HG03571 (cell line): ENCODE measurements around the gene CENPW.

ENCODE experiments used
- ATAC-seq: cut with Tn5 transposase; IDR thresholded peaks from one replicate; pipeline ENCODE4 v1.9.1; 2021; ENCODE audit not compliant: unreplicated experiment

CENPW gene

DNA sequence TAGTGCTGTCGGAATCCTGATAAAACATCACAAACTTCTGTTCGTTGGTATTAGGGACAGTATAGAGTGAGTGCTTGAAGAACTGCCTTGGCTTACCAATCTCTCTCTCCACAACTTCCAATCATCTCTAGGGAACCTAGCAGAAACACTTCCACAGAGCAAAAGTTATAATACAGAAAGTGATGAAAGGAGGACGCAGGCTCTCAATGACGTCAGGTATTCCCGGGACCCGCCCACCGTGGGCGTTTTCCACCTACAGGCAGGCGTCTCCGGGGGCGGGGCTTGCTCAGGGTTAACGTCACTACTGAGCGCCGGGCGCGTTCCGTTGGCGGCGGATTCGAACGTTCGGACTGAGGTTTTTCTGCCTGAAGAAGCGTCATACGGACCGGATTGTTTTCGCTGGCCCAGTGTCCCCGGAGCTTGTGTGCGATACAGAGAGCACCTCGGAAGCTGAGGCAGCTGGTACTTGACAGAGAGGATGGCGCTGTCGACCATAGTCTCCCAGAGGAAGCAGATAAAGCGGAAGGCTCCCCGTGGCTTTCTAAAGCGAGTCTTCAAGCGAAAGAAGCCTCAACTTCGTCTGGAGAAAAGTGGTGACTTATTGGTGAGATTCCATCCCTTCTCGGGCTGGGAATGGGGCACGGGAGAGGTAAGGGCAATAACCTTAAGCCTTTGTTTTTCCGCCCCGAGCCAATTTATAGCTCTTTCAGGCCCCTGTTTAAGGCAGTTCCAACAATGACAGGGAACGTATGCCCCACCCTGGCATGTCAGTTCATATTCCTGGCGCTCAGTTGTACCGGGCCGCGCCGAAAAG lies at the start of gene CENPW:
Gene CENPW (plus strand): TSS at position 320 of the 814 bp plus-strand sequence. CDS start 159 bp downstream, at position 479.
- ATAC-seq: peak; percentile 96

DNA sequence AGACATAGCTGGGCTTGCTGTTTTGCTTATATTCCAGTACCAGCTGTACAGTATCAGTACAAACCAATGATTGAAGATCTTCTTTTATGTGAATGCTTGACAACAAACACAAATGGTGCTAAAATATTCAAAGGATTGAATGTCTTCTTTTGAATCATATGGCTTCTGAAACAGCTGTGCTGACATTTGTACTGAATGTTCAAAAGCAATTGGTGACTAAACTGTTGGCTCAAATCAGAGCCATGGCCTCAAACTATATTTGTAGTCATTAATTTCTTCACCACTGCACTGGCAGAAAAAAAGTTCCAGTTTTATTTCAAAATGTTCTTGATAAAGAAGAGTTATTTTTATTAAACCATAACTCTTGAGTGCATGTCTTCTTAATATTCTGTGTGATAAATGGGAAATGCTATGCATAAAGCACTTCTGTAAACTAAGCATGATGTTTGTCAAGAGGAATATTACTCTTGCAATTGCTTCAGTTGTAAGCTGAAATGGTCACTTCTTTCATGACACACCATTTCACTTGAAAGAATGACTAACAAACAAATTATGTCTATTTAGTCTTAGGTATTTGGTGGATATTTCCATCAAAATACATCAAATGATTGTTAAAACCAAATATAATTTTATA lies 45.9 kb upstream of the CENPW start:
- no peak for ATAC-seq

DNA sequence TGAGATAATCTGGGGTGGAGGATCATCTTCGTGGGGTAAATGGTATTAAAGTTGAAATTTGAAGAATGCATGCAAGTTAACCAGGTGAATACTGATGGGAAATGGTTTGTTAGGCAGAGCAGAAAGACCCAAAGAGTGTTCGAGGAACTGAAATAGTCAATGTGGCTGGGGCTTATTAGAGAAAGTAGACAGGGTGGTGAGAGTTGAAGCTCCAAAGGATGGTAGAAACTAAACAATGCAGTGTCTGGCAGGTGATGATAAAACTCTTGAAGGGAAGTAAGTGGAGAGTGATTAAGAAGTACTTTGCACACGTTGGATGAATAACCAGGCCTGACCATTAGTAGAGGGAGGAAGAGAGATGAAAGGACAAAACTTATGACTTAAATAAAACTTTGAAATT lies 39.8 kb upstream of the CENPW start:
- no peak for ATAC-seq

DNA sequence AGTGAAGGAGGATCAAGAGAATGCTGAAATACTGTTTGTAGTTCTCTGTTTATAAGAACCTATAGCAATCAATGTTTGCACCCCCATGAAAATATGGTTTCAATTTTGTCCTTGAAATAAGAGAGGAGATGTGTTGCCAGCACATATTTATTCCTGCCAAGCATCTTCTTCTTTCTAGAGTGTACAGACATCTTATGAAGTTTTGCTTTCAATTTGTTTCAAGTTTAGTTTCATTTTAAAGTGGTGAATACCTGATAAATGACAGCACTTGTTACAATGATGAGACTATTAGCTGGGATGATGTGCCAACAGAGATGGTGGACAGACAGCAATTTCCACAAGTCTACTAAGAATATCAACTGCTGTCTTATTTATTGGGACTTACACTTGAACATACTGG lies 39.2 kb upstream of the CENPW start:
- ATAC-seq: peak; percentile 69

DNA sequence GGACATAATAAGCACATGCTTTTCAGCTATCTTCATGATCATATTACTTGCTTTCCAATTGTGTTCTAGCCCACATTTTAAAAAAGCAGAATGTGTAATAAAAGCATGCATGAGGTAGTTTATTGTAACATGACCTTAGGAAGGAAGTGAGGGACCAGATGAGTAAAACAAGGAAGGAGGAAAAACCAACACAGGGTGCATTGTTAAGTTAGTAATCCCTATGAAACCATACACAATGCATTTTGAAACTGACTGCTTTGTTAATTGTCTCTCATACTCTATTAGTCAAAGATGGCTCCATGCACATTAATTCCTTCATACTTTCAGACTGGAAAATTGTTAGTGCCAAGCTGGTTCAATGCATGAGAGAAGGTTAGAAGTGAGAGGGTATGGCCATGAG lies 37.7 kb upstream of the CENPW start:
- no peak for ATAC-seq

DNA sequence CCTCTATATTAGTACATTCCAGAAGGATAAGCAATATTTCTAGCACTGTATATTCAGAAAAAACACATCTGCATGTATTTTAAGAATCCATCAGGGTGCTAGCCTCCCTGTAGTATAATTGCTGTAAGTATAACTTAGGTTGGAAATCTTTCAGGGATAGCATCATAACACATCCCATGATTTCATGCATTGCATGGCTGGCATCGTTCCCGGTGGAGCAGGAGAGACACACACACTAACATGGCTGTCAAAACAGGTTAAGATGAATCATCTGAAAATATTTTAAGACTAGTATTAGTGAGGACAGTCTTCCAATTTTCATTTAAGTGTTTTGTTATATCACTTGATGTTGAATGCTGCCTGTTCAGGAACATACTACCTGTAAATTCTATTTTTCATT lies 32.1 kb upstream of the CENPW start:
- ATAC-seq: no peak

DNA sequence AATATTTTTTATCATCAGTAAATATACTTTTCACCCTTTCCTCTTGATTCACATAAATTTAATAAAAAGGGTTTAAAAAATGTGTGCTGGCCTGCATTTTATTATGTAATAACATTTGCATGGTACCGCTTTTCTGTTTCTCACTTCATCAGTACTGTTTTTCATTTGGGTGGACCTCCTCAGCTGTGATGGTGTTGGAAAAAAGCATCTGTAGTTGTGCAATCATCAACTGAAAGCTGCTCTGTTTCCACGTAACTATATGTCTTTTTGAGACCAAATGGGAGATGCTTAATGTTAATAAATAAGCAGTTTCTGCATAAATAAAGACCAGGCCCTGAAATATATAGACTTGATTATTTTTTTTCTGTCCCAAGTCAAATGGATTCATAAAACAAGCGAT lies 31.6 kb upstream of the CENPW start:
- no peak for ATAC-seq

DNA sequence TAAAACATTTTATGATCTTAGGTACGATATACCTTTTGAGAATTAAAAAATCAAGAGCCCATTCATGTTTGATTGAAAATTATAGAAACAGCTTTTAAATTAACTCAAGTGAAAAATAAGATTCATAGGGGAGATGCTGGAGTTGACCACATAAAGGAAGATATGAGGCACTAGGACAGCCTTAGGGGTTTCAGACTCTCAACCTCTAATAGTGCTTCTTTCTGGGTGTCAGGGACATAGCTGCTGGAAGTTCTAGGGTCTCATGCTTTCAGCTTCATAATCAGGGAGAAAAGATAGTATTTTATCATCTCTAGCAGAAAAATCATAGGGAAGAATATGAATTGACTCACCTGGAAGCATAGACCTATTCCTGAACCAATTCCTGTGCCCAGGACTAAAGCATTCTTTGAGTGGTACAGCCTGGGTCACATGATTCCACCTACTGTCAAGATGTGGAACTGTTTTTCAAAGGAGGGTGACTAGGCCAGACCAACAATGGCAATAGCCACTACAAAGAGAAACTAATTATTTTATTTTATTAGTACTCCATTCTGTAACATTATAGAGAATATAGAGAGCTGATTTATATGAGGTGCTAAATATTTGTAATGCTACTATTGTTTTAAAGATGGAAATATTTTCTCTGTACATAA lies 27.8 kb upstream of the CENPW start:
- peak; percentile 74 for ATAC-seq

DNA sequence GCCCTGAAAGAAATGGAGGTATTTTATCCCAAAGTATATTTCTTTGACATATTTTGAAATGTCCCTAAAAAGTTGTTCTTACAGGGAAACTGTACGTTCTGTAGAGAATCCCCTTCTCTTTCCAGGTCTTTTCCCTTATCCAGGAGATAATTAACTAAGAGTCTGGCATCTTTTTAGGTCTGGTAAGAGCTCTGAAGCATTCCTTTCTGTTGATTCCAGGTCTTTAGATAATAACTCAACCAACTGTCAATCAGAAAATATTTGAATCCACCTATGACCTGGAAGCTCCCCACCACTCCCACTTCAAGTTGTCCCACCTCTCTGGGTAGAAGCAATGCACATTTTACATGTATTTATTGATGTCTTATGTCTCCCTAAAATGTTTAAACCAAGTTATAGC lies 26.0 kb upstream of the CENPW start:
- ATAC-seq: no peak

DNA sequence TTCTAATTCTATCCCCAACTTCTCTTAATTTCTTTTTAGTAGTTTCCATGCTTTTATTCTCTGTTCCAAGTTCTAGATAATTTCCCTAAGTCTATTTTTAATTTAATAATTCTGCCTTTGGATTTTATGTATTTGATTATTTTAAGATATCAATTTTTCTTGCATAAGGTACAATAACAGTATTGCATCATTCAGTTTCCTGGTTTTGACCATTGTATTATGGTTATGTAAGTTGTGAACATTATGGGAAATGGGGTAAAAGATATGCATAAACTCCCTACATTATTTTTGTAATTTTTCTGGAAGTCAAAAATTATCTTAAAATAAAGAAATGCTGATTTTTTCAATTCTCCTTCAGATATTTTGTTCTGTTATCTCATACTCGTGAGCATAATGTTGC lies 21.1 kb upstream of the CENPW start:
- ATAC-seq: no peak

DNA sequence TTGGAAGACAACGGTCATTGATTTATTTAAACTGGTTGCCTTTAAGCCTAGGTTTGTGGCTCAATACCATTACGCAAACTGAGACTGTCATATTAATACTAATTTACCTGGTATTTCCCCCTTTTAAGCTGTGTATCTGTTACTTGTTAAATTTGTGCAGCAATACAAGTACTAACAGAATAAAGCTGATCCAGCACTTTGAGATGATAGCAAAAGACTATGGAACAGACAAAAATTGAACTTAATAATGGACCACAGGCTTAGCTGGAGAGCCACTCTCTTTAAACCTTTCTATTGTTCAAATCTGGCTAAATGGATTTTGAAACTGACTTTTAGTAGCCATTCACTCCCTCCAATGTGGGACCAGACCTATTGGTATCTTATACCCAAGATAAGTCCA lies 6.2 kb upstream of the CENPW start:
- ATAC-seq: no peak

DNA sequence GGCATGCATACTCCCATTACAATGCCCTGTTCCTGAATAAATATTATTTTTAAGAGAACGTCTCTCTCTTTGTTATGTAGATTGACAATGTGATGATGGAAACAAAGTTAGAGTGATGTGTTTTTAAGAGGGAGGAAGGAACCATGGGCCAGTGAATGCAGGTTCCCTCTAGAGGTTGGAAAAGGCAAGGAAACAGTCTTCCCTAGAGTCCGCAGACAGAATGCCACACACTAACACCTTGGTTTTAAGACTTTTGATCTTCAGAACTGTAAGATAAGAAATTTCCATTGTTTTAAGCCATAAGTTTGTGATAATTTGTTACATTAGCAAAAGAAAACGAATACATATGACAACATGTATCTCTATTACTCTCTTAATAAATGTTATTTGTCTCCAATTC lies 4.7 kb upstream of the CENPW start:
- ATAC-seq: no peak

DNA sequence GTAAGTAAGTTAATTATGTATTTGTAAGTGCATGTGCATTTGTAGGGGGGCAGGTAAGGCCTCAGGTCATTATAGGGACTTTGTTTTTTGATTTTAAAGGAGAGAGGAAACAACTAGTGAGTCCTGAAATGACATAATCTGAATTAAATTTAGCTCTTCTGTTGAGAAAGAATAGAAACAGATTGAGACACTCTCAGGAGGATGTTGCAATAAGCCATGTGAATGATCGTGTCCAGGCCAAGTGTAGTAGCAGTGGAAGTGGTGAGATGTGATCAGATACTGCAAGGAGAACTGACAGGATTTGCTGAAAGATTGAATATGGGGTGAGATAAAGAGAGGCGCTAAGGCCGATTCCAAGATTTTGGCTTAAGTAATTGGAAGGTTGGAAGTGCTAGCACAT lies 2.6 kb upstream of the CENPW start:
- ATAC-seq: no peak

DNA sequence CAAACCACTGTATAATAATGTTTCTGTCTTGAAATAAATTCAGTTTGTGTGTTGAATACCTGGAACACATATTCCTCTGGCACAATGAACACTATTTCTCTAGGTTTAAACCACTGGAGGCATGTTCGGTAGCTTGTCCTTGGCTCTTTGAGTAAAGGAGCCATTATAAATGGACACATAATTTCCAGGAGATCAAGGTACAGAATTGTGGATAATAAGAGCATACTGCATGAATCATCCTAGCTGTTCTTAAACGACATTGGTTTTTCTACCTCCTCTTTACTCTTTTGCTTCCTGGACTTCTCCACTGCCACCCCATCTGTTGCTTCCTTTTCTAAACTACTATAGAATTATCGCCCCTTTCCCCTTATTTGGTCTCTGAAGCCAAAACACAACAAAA lies 1.2 kb downstream of the CENPW start:
- no peak for ATAC-seq

DNA sequence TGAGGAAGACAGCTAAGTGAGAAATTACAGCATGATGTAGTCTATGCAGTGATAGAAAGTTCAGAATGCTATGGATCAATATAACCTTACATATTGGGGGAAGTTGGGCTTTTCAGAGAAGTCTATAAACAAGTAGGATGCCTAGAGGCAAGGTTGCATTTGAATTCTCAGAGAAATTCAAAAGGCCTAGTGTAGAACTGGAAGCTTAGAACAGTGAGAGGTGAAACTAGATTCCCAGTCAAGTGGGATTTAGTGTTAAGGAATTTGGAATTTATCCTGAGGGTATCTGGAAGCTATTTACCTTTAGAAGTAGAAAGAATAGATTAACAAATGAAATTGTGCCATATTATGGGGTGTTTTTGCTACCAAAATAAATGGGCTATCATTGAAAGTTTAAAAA lies 4.3 kb downstream of the CENPW start:
- ATAC-seq: no peak

DNA sequence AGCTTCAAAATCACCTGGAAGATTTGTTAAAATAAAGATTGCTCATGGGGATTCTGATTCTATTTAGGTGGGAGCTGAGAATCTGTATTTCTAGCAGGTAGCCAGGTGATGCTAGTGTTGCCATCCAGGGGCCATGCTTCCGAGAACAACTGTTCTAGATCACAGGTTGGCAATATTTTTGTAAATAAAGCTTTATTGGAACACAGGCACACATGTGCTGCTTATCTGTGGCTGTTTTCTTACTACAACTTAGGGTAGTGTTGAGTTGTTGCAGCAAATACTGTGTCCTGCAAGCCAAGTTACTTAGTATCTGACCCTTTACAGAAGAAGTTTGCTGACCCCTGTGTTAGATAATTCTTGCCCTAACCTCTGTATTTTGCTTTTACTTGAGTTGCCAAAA lies 12.0 kb downstream of the CENPW start:
- no peak for ATAC-seq

DNA sequence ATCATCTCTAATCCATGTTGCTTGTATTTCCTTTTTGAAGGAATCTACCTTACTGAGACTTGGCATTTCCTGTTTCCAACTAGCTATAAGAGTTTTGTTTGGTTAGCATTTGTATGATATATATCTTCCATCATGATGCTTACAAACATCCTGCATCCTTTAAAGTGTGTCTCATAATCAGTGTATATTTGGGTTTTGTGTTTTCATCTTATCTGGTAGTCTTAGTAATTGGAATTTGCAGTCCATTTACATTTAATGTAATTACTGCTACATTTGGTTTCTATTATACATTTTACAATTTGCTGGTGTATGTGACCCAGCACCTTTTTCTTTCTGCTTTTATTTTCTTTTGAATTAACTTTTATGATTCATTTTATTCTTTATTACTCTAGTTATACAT lies 12.6 kb downstream of the CENPW start:
- ATAC-seq: no peak

DNA sequence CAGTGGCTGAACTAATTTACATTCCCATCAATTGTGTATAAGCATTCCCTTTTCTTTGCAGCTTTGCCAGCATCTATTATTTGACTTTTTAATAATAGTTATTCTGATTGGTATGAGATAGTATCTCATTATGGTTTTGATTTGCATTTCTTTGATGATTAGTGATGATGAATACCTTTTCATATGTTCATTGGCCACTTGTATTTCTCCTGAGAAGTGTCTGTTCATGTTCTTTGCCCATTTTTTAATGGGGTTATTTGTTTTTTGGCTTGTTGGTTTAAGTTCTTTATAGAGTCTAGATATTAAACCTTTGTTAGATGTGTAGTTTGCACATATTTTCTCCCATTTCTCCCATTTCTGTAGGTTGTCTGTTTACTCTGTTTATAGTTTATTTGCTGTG lies 16.6 kb downstream of the CENPW start:
- no peak for ATAC-seq

DNA sequence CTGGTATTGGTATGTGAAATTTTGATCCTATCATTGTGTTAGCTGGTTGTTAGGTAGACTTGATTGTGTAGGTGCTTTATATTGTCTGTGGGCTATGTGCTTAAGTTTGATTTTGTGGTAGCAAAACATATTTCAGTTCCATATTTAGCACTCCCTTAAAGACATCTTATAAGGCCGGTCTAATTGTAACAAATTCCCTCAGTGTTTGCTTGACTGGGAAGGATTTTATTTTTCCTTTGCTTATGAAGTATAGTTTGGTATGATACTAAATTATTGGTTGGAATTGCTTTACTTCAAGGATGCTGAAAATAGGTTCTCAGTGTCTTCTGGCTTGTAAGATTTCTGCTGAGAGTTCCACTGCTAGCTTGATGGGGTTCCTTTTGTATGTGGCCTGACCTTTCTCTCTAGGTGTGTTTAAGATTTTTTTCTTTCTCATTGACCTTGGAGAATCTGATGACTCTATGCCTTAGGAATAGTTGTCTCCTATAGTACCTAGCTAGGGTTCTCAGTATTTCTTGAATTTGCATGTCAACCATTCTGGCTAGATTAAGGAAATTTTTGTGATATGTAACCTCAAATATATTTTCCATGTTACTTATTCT lies 20.1 kb downstream of the CENPW start:
- ATAC-seq: no peak

DNA sequence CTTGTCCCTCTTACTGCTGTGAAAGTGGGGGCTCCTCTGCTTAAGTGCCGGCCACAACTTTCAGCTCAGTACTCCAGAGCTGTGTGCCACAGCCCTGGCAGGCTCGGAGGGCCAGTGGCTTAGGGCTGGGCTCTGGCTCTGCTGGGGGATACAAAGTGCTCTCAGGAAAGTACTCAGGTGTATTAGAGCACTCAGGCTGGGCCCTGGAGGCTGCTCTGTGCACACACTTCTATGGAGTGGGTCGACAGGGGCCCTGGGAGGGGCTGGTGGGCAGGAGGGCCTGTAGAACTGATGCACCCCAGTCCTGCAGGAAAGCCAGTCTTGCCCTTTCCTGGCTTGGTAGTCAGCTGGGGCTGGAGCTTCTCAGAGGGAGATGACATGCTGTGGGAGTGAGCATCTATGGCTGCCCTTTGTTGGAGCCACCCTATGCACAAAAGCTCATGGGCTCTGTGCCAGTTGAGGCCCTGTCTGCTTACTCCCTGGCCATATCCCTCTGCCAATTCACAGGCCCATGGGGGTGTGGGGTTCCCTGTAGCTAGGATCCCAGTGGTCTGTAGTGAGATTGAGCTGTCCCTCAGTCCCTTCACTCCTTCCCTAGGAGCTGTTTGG lies 22.0 kb downstream of the CENPW start:
- ATAC-seq: no peak

DNA sequence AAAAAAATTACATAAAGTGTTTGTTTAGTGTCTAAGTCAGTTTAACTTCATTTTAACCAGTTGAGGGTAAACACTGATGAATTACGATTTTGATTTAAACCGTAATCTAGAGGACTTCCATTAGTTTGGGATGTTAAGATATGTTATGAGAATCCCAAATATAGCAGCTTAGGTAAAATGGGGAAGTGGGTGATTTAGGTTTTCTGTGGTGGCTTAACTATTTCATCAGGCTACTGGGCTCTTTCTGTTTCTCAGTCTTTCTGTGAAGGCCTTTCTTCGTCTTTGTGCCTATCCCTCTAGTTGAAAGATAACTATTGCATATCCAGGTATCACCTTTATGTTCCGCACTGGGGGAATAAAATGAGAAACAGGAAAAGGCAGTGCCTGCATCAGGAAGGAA lies 27.9 kb downstream of the CENPW start:
- no peak for ATAC-seq
